Keratinocyte (primary cell): ENCODE measurements around the gene TMEM74B. TPM values are rescaled to one million over a fixed set of nuclear protein-coding genes. Genes with fewer than 3 reads are reported as not detected.

Experiments used
- DNase-seq: peaks from one replicate; pipeline ENCODE4 v3.0.0-alpha.2; 2011; ENCODE audit warnings: low read depth, missing footprints, low spot score
- FAIRE-seq: peaks from 2 replicates; lab custom pipeline; 2011; peaks lifted over from hg19 to GRCh38; lab: Jason Lieb, UNC
- H2AFZ ChIP-seq: 2 replicates; pipeline ENCODE4 v1.6.0; 2012; ENCODE audit warnings: low read length, control low read depth, inconsistent platforms; ENCODE audit not compliant: control insufficient read depth
- H3K27ac ChIP-seq: 2 replicates; pipeline ENCODE4 v1.5.1; 2011; ENCODE audit warnings: low read length; ENCODE audit not compliant: control insufficient read depth, insufficient read depth
- H3K27me3 ChIP-seq: 3 replicates; pipeline ENCODE4 v1.6.0; 2011; ENCODE audit warnings: low read length; ENCODE audit not compliant: control insufficient read depth, insufficient read depth; ENCODE audit errors: extremely low read depth
- H3K36me3 ChIP-seq, 2 experiments: 2 replicates in 1 of 2; 3 replicates in 1 of 2; pipeline ENCODE4 v1.5.1; 2011; ENCODE audit warnings: low read length in 2 of 2, mild to moderate bottlenecking in 1 of 2; ENCODE audit not compliant: control insufficient read depth in 2 of 2, insufficient read depth in 2 of 2; ENCODE audit errors: extremely low read depth in 1 of 2
- H3K4me1 ChIP-seq: 3 replicates; pipeline ENCODE4 v1.5.1; 2011; ENCODE audit warnings: low read length; ENCODE audit not compliant: control insufficient read depth, insufficient read depth; ENCODE audit errors: extremely low read depth
- H3K4me2 ChIP-seq: 3 replicates; pipeline ENCODE4 v1.6.0; 2011; ENCODE audit warnings: low read depth, low read length; ENCODE audit not compliant: control insufficient read depth, insufficient read depth; ENCODE audit errors: extremely low read depth
- H3K4me3 ChIP-seq, 3 experiments: fragments of 200-600 bp in 1 of 3; sonication (generic) in 1 of 3; 2 replicates in 2 of 3; 3 replicates in 1 of 3; pipeline ENCODE4 v1.5.1; 2011 to 2016; ENCODE audit warnings: low read length in 3 of 3, mild to moderate bottlenecking in 3 of 3, control low read depth in 2 of 3, inconsistent platforms in 1 of 3, low read depth in 1 of 3, mixed read lengths in 1 of 3, mixed run types in 1 of 3, moderate library complexity in 1 of 3; ENCODE audit not compliant: control insufficient read depth in 2 of 3, insufficient read depth in 2 of 3; ENCODE audit errors: extremely low read depth in 1 of 3
- H3K79me2 ChIP-seq: 2 replicates; pipeline ENCODE4 v1.6.0; 2012; ENCODE audit warnings: low read length; ENCODE audit not compliant: control insufficient read depth, insufficient read depth
- H3K9ac ChIP-seq: 3 replicates; pipeline ENCODE4 v1.6.0; 2011; ENCODE audit warnings: low read length; ENCODE audit not compliant: control insufficient read depth, insufficient read depth; ENCODE audit errors: extremely low read depth
- H3K9me1 ChIP-seq: 3 replicates; pipeline ENCODE4 v1.6.0; 2011; ENCODE audit warnings: low read length; ENCODE audit not compliant: control insufficient read depth, insufficient read depth; ENCODE audit errors: extremely low read depth
- H3K9me3 ChIP-seq: 2 replicates; pipeline ENCODE4 v1.5.1; 2012; ENCODE audit warnings: low read depth, low read length; ENCODE audit not compliant: control insufficient read depth
- H4K20me1 ChIP-seq: 3 replicates; pipeline ENCODE4 v1.6.0; 2011; ENCODE audit warnings: low read length; ENCODE audit not compliant: control insufficient read depth, insufficient read depth; ENCODE audit errors: extremely low read depth
- EZH2 ChIP-seq: IDR thresholded peaks from one replicate; pipeline ENCODE4 v1.6.1; 2012; ENCODE audit warnings: inconsistent platforms, mild to moderate bottlenecking, low read length, moderate library complexity
- dilution Hi-C: fragments of 300-500 bp; cut with MboI; formaldehyde crosslinking; loops from one replicate; pipeline ENCODE4 v1.7.0; 2020; ENCODE audit warnings: low sequenced_read_pairs; ENCODE audit not compliant: extremely low pct_ligation_motif_present
- polyA plus RNA-seq, 5 experiments: library from polyadenylated mRNA; depleted of rRNA in 3 of 5; stranded (reverse) in 3 of 5; stranded (forward) in 1 of 5; unstranded in 1 of 5; fragments of >200 nt; gene quantifications; 1 replicate in 1 of 5; 2 replicates in 3 of 5; 3 replicates in 1 of 5; pipeline versions ENCODE4 v1.2.1 to v1.2.3, GENCODE V29; 2011 to 2012; ENCODE audit warnings: missing spikeins in 2 of 5, low read depth in 1 of 5, low replicate concordance in 1 of 5
- TF ChIP-seq, protein P1 (sequence below), 3 experiments: IDR thresholded peaks in 1 of 3; conservative IDR thresholded peaks in 1 of 3; optimal IDR thresholded peaks in 1 of 3; 2 replicates in 2 of 3; 3 replicates in 1 of 3; pipeline versions ENCODE3 to v1.5.1; 2011; ENCODE audit warnings: low read length in 3 of 3, mild to moderate bottlenecking in 3 of 3, moderate library complexity in 2 of 3, control low read depth in 1 of 3, inconsistent platforms in 1 of 3; ENCODE audit not compliant: insufficient read depth in 2 of 3; ENCODE audit errors: extremely low read depth in 1 of 3

The TMEM74B gene
- polyA plus RNA-seq, 1 donor (not counting 4 experiments of a cell fraction or from before 2014, with no cell fraction given): 0.58 TPM

DNA sequence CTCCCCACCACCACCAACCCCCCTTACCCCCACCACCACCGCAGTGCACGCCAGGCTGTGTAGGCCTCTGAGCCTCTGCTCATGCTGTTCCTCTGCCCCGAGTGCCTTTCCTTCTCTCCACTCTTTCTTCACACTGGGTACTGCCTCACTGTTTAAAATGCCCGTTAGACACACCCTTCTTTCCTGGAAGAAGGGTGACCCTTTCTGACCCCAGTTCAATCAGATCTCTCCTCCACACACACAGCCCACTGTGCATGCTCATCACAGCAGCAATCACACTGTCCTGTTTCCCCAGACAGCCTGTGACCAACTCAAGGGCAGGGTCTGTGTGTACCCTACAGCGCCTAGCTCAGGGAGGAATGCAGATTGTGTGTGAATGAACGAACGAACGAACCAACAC, 10.0 kb downstream of the TMEM74B start:
- Histone ChIP-seq H3K36me3 (peaks cover 2 to 7% of the 10 kb centered on the region in 2 experiments), H3K79me2 (no peaks in the 10 kb centered on the region), H3K9me3 (no peaks in the 10 kb centered on the region), H3K4me3 (no peak overlapping the region), H2AFZ (no peak overlapping the region), H3K27ac (no peak overlapping the region), H3K4me2 (no peak overlapping the region), H3K27me3 (no peaks in the 10 kb centered on the region), H3K9ac (no peak overlapping the region), H3K4me1 (no peaks in the 10 kb centered on the region), H3K9me1 (peaks cover 6% of the 10 kb centered on the region), H4K20me1 (peaks cover 3% of the 10 kb centered on the region)
- no peak for FAIRE-seq
- dilution Hi-C loops: no loop called here
- no peak for TF ChIP-seq EZH2
- TF ChIP-seq, protein P1, sequence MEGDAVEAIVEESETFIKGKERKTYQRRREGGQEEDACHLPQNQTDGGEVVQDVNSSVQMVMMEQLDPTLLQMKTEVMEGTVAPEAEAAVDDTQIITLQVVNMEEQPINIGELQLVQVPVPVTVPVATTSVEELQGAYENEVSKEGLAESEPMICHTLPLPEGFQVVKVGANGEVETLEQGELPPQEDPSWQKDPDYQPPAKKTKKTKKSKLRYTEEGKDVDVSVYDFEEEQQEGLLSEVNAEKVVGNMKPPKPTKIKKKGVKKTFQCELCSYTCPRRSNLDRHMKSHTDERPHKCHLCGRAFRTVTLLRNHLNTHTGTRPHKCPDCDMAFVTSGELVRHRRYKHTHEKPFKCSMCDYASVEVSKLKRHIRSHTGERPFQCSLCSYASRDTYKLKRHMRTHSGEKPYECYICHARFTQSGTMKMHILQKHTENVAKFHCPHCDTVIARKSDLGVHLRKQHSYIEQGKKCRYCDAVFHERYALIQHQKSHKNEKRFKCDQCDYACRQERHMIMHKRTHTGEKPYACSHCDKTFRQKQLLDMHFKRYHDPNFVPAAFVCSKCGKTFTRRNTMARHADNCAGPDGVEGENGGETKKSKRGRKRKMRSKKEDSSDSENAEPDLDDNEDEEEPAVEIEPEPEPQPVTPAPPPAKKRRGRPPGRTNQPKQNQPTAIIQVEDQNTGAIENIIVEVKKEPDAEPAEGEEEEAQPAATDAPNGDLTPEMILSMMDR (optimal IDR thresholded peaks at IDR 0.05 in 1 of 3, IDR thresholded peaks at IDR 0.05 in 1 of 3, conservative IDR thresholded peaks at IDR 0.05 in 1 of 3; ENCODE audit: extremely low read depth in 1 of 3, insufficient read depth in 2 of 3, low read length in 3 of 3): no peak
- no peak for DNase-seq

DNA sequence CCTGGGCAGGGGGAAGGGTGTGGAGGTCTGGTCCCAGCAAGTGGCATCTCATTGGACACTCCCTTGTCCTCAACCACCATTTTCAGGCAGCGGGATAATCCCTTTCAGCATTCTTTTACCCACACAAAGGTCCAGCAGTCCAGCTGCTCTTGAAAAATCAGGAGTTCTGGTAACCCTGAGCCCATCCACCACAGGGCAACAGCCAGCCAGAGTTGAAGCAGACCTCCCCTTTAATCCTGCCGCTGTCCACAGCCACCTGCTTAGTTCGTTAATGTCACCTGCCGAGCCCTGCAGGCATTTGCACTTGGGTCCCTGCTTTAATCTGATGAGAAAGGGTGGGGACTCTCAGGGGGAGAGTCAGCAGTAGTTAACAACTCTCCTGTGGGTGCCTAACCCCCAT, 11.1 kb downstream of the TMEM74B start:
- Histone ChIP-seq H3K36me3 (peaks cover 6 to 13% of the 10 kb centered on the region in 2 experiments), H3K4me3 (no peak overlapping the region), H3K27me3 (no peaks in the 10 kb centered on the region), H3K9me3 (no peaks in the 10 kb centered on the region), H3K4me2 (no peak overlapping the region), H3K9me1 (peaks cover 6% of the 10 kb centered on the region), H3K9ac (no peak overlapping the region), H3K27ac (no peak overlapping the region), H3K79me2 (no peaks in the 10 kb centered on the region), H2AFZ (no peak overlapping the region), H3K4me1 (no peaks in the 10 kb centered on the region), H4K20me1 (peaks cover 3% of the 10 kb centered on the region)
- no peak for FAIRE-seq
- no peak for DNase-seq
- dilution Hi-C loops: no loop called here
- TF ChIP-seq, protein P1 (optimal IDR thresholded peaks at IDR 0.05 in 1 of 3, IDR thresholded peaks at IDR 0.05 in 1 of 3, conservative IDR thresholded peaks at IDR 0.05 in 1 of 3; ENCODE audit: extremely low read depth in 1 of 3, insufficient read depth in 2 of 3, low read length in 3 of 3): no peak
- TF ChIP-seq EZH2: no peak
